ENCODE data around the gene LBH. TPM values are rescaled to one million over a fixed set of nuclear protein-coding genes. Genes with fewer than 3 reads are reported as not detected.

Gene LBH
- total RNA-seq, 1 experiment from 2014 or later = 5.8 TPM

- Histone ChIP-seq H3K9ac (ENCODE audit: low read length) (no peak overlapping the region), H2AFZ (ENCODE audit: low read length) (no peak overlapping the region)
- BruUV-seq (replicated peaks) = no TSS peak
Observed at GRCh38 chr2:30300456-30301221, 69.3 kb downstream of the LBH start.

GRCh38 chr2:30301551-30301950, 70.2 kb downstream of the LBH start:
- H3K9me2 ChIP-seq (replicated peaks; ENCODE audit: low read length) = no peaks in the 10 kb centered on the region
- no peak overlapping the region for H2AFZ ChIP-seq (ENCODE audit: low read length)
- H3K4me3 ChIP-seq (ENCODE audit: low read length) = no peak overlapping the region
- H3K4me2 ChIP-seq (ENCODE audit: low read length) = no peak overlapping the region
- H3K9ac ChIP-seq (ENCODE audit: low read length) = no peak overlapping the region
- no peaks in the 10 kb centered on the region for H3K79me2 ChIP-seq (ENCODE audit: low read length)
- no peak for ATAC-seq
- no peak overlapping the region for H3K27ac ChIP-seq (ENCODE audit: low read length)
- H3K9me3 ChIP-seq (ENCODE audit: low read length) = no peaks in the 10 kb centered on the region
- H3F3A ChIP-seq (ENCODE audit: low read length, unreplicated experiment) = no peaks in the 10 kb centered on the region
- DNase-seq = peak; percentile 27
- ChIA-PET CTCF (no interaction called here), POLR2A (ENCODE audit: unreplicated experiment) (no interaction called here)
- BruUV-seq (replicated peaks) = no TSS peak
- intact Hi-C loops (cut with micrococcal nuclease) = no loop called here
- peaks cover 5% of the 10 kb centered on the region; the same call in 1 of the 2 replicates for H3K4me1 ChIP-seq (ENCODE audit: insufficient read depth, low read length)
- TF ChIP-seq EZH2phosphoT487 (IDR thresholded peaks at IDR 0.05; ENCODE audit: borderline replicate concordance, low read length) = no peak
- TF ChIP-seq CTCF (conservative IDR thresholded peaks at IDR 0.05; ENCODE audit: low read depth, low read length) = no peak
- TF ChIP-seq EZH2 (IDR thresholded peaks at IDR 0.05; ENCODE audit: low read length, unreplicated experiment) = no peak
- H3K36me3 ChIP-seq (ENCODE audit: low read depth, low read length) = no peaks in the 10 kb centered on the region
- H3K27me3 ChIP-seq (ENCODE audit: low read length) = no peaks in the 10 kb centered on the region
- H4K20me1 ChIP-seq (ENCODE audit: low read length) = no peaks in the 10 kb centered on the region

More at GRCh38 chr2:30300456-30301221, 69.3 kb downstream of the LBH start:
- Histone ChIP-seq H3K36me3 (ENCODE audit: low read depth, low read length) (no peaks in the 10 kb centered on the region), H3K27me3 (ENCODE audit: low read length) (no peaks in the 10 kb centered on the region), H4K20me1 (ENCODE audit: low read length) (no peaks in the 10 kb centered on the region), H3K4me1 (ENCODE audit: insufficient read depth, low read length) (peaks cover 4% of the 10 kb centered on the region; the same call in 1 of the 2 replicates), H3K4me3 (ENCODE audit: low read length) (no peak overlapping the region), H3F3A (ENCODE audit: low read length, unreplicated experiment) (no peaks in the 10 kb centered on the region), H3K27ac (ENCODE audit: low read length) (no peak overlapping the region), H3K79me2 (ENCODE audit: low read length) (no peaks in the 10 kb centered on the region), H3K9me2 (replicated peaks; ENCODE audit: low read length) (no peaks in the 10 kb centered on the region), H3K9me3 (ENCODE audit: low read length) (no peaks in the 10 kb centered on the region), H3K4me2 (ENCODE audit: low read length) (no peak overlapping the region)
- POLR2A ChIA-PET (ENCODE audit: unreplicated experiment) = no interaction called here
- DNase-seq (no peak), ATAC-seq (no peak)
- CTCF ChIA-PET = no interaction called here
- TF ChIP-seq EZH2 (IDR thresholded peaks at IDR 0.05; ENCODE audit: low read length, unreplicated experiment) (no peak), CTCF (conservative IDR thresholded peaks at IDR 0.05; ENCODE audit: low read depth, low read length) (no peak), EZH2phosphoT487 (IDR thresholded peaks at IDR 0.05; ENCODE audit: borderline replicate concordance, low read length) (no peak)
- intact Hi-C loops (cut with micrococcal nuclease) = no loop called here

- Histone ChIP-seq H3K36me3 (ENCODE audit: low read depth, low read length) (no peaks in the 10 kb centered on the region), H3K27ac (ENCODE audit: low read length) (no peak overlapping the region), H4K20me1 (ENCODE audit: low read length) (no peaks in the 10 kb centered on the region), H3K79me2 (ENCODE audit: low read length) (no peaks in the 10 kb centered on the region), H3K4me1 (ENCODE audit: insufficient read depth, low read length) (peaks cover 5% of the 10 kb centered on the region; the same call in 1 of the 2 replicates), H3K9me2 (replicated peaks; ENCODE audit: low read length) (no peaks in the 10 kb centered on the region), H3K27me3 (ENCODE audit: low read length) (no peaks in the 10 kb centered on the region), H3K9me3 (ENCODE audit: low read length) (no peaks in the 10 kb centered on the region), H3K4me2 (ENCODE audit: low read length) (no peak overlapping the region), H3K4me3 (ENCODE audit: low read length) (no peak overlapping the region), H3K9ac (ENCODE audit: low read length) (no peak overlapping the region), H2AFZ (ENCODE audit: low read length) (no peak overlapping the region), H3F3A (ENCODE audit: low read length, unreplicated experiment) (no peaks in the 10 kb centered on the region)
- intact Hi-C loops (cut with micrococcal nuclease) = no loop called here
- ChIA-PET POLR2A (ENCODE audit: unreplicated experiment) (interaction anchor here (0.5 kb wide), 1 partner anchor 69 kb away, joined by 10 read pairs; no protein-coding TSS in a partner anchor), CTCF (no interaction called here)
- ATAC-seq (no peak), DNase-seq (no peak)
- TF ChIP-seq EZH2phosphoT487 (IDR thresholded peaks at IDR 0.05; ENCODE audit: borderline replicate concordance, low read length) = no peak
- no peak for TF ChIP-seq CTCF (conservative IDR thresholded peaks at IDR 0.05; ENCODE audit: low read depth, low read length)
- TF ChIP-seq EZH2 (IDR thresholded peaks at IDR 0.05; ENCODE audit: low read length, unreplicated experiment) = no peak
- BruUV-seq (replicated peaks) = no TSS peak
Observed at GRCh38 chr2:30302566-30302965, 71.2 kb downstream of the LBH start.
